A549 treated with AZD9567 at 1 μM for 4 hours (cell line): Measurements from ENCODE around the gene TRIM49C. TPM values are rescaled to one million over a fixed set of nuclear protein-coding genes. Genes with fewer than 3 reads are reported as not detected.

Source experiments
- total RNA-seq: library from RNA; stranded (reverse); fragments of 200-300 nt; extraction: Qiagen RNA extraction; gene quantifications from 5 replicates; pipeline ENCODE4 v1.2.3, GENCODE V29; 2022; ENCODE audit not compliant: insufficient read depth

The TRIM49C gene, protein sequence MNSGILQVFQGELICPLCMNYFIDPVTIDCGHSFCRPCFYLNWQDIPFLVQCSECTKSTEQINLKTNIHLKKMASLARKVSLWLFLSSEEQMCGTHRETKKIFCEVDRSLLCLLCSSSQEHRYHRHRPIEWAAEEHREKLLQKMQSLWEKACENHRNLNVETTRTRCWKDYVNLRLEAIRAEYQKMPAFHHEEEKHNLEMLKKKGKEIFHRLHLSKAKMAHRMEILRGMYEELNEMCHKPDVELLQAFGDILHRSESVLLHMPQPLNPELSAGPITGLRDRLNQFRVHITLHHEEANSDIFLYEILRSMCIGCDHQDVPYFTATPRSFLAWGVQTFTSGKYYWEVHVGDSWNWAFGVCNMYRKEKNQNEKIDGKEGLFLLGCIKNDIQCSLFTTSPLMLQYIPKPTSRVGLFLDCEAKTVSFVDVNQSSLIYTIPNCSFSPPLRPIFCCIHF
- not detected in 5 replicates for total RNA-seq

DNA sequence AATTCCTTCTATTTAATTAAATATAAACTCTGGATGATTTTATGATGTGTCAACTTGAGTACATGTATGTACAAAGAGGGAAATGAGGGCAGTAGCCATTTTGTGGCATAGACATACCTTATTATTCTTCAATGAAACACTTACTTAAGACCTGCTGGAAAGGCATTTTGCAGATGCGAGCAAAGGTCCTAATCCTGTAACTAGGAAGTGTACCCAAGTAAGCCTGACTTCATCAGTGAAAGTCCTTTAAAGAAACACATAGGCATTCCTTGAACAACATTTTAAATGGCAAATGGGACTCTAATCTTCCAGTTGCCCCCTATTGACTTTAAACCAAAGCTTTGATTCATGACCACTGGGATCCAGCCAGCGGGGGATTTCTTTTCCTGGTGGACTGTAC is at the start of gene TRIM49C:
TRIM49C (plus strand) TSS at position 301 of the 400 bp plus-strand sequence. CDS start 4,106 bp downstream, outside the sequence.

DNA sequence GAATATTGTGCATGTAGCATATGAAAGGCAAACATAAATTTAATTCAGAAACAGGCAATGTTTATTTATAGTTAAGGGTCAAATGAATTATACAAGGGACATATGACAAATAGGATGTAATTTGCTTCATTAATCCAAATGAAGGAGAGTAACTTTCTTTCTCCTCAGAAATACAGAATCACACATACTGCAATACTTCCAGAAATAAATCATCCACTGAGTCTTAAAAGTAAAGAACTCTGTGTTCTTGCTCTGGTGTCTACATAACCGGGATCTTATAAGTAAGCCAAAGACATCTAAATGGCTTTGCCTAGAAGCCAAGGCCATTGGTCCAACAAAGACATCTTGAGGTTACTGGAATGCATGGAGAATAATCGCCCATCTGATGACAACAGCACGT is 54.7 kb downstream of the TRIM49C start, which contains the start of gene UBTFL1:
UBTFL1 (plus strand) TSS at position 301 of the 400 bp plus-strand sequence; CDS start at position 301, 0 bp downstream.

Other genes starting within 250 kb of the TRIM49C start
- not detected in 5 replicates for gene TRIM49, start 222.5 kb upstream of the TRIM49C start, total RNA-seq
- not detected in 5 replicates for gene TRIM64B, start 152.6 kb upstream of the TRIM49C start, total RNA-seq
- 0.07 to 0.18 TPM (median 0.15 TPM) in 3 of 5 replicates, not detected in the others for gene TRIM49D1, start 108.9 kb upstream of the TRIM49C start, total RNA-seq
- 0.07 TPM in 1 of 5 replicates, not detected in the others for gene TRIM49D2, start 107.0 kb upstream of the TRIM49C start, total RNA-seq
- not detected in 5 replicates for gene TRIM64, start 65.1 kb upstream of the TRIM49C start, total RNA-seq
- gene UBTFL1, start 54.8 kb downstream of the TRIM49C start, total RNA-seq, result not detected in 5 replicates
- 0.02 TPM in 1 of 5 replicates, not detected in the others for gene NAALAD2, start 103.6 kb downstream of the TRIM49C start, total RNA-seq
- 55.4 to 84.6 TPM (median 78.9 TPM) in 5 replicates for gene CHORDC1, start 191.9 kb downstream of the TRIM49C start, total RNA-seq